ENCODE measurements around the gene TNNT1.

Gene TNNT1

DNA sequence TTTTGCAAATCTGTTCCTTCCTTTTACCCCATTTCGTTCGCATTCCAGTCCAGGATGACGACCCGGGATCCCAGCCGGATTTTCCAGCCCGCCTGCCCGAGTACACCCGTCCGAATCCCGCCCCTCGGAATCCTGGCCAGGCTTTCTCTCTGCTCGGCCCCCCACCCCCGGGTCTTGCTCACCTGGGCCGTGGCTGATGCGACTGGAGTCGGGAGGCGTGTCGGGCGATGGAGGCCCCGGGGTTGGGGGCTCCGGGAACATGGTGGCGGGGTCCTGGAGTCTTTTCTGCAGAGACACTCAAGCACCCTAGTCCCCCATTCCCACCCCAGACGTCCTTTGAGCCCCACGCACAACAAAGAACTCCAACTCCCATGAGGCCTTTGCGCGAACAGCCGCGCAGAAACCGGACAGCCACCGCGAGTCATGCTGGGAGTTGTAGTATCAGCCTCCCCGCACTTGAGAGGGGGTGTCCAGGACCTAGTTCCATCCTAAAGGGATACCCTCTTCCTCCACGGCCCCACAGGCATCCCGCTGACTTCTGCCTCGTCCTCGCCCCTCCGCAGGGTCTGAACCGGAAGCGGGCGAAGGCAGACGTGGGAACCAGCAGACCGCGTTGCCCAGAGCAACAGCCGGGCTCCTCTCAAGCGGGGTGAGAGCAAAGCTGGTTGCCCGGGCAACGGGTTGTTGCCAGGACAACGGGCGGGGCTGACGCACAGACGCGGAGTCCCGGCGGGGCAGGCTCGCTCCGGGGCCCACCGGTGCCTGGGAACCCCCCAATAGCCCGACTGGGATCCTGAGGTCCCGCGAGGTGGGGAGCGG lies 30.0 kb upstream of the TNNT1 start:
- Histone ChIP-seq H3K9me2 (replicated peaks; ENCODE audit: insufficient read depth, low read length) (no peaks in the 10 kb centered on the region), H3F3A (ENCODE audit: insufficient read depth, low read length) (no peaks in the 10 kb centered on the region), H3K27me3 (replicated peaks; ENCODE audit: insufficient read depth, low read length) (peaks cover 98% of the 10 kb centered on the region), H3K4me2 (ENCODE audit: low read depth, low read length) (peak overlapping the region; percentile 67), H3K79me2 (ENCODE audit: low read length) (no peaks in the 10 kb centered on the region), H3K27ac (ENCODE audit: low read length) (no peak overlapping the region), H3K9me3 (replicated peaks; ENCODE audit: insufficient read depth, low read length) (no peaks in the 10 kb centered on the region), H4K20me1 (ENCODE audit: insufficient read depth, low read length) (no peaks in the 10 kb centered on the region), H3K9ac (ENCODE audit: low read length) (no peak overlapping the region), H3K4me3 (ENCODE audit: low read length) (peak overlapping the region; percentile 37), H2AFZ (ENCODE audit: low read length) (no peak overlapping the region), H3K36me3 (replicated peaks; ENCODE audit: insufficient read depth, low read length) (no peaks in the 10 kb centered on the region), H3K4me1 (ENCODE audit: low read length) (peaks cover 8% of the 10 kb centered on the region; the same call in 1 of the 2 replicates)
- DNase-seq = peak; percentile 75
- TF ChIP-seq EZH2 (optimal IDR thresholded peaks at IDR 0.05; ENCODE audit: low read depth, low read length) (no peak), EZH2phosphoT487 (IDR thresholded peaks at IDR 0.05; ENCODE audit: low read length) (no peak)
- TF ChIP-seq, protein P1, sequence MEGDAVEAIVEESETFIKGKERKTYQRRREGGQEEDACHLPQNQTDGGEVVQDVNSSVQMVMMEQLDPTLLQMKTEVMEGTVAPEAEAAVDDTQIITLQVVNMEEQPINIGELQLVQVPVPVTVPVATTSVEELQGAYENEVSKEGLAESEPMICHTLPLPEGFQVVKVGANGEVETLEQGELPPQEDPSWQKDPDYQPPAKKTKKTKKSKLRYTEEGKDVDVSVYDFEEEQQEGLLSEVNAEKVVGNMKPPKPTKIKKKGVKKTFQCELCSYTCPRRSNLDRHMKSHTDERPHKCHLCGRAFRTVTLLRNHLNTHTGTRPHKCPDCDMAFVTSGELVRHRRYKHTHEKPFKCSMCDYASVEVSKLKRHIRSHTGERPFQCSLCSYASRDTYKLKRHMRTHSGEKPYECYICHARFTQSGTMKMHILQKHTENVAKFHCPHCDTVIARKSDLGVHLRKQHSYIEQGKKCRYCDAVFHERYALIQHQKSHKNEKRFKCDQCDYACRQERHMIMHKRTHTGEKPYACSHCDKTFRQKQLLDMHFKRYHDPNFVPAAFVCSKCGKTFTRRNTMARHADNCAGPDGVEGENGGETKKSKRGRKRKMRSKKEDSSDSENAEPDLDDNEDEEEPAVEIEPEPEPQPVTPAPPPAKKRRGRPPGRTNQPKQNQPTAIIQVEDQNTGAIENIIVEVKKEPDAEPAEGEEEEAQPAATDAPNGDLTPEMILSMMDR (IDR thresholded peaks at IDR 0.05; ENCODE audit: low read length) = no peak

DNA sequence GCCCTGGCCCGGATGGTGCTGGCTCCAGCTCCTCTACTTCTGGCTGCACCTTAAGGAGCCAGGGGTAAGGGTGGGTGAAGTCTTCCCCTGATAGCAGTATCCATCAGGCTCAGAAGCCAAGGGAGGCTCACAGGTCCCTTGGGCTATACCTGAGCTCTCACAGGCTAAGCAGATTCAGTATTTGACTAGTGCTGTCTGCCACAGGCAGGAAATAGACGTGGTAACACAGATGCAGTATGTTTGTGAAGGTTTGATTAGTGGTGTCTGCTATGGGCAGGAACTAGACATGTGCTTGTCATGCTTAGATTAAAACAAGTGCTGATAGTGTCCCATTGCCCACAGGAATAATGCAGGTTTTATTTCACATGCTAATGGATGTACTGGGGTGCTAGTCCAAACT lies 27.1 kb upstream of the TNNT1 start:
- H4K20me1 ChIP-seq (ENCODE audit: insufficient read depth, low read length) = no peaks in the 10 kb centered on the region
- no peak overlapping the region for H3K4me3 ChIP-seq (ENCODE audit: low read length)
- no peaks in the 10 kb centered on the region for H3K9me2 ChIP-seq (replicated peaks; ENCODE audit: insufficient read depth, low read length)
- no peak overlapping the region for H3K4me2 ChIP-seq (ENCODE audit: low read depth, low read length)
- no peaks in the 10 kb centered on the region for H3K9me3 ChIP-seq (replicated peaks; ENCODE audit: insufficient read depth, low read length)
- H2AFZ ChIP-seq (ENCODE audit: low read length) = no peak overlapping the region
- no peaks in the 10 kb centered on the region for H3K79me2 ChIP-seq (ENCODE audit: low read length)
- H3K4me1 ChIP-seq (ENCODE audit: low read length) = peaks cover 8% of the 10 kb centered on the region; the same call in 1 of the 2 replicates
- no peaks in the 10 kb centered on the region for H3K36me3 ChIP-seq (replicated peaks; ENCODE audit: insufficient read depth, low read length)
- no peak overlapping the region for H3K9ac ChIP-seq (ENCODE audit: low read length)
- peaks cover 99% of the 10 kb centered on the region for H3K27me3 ChIP-seq (replicated peaks; ENCODE audit: insufficient read depth, low read length)
- TF ChIP-seq EZH2 (optimal IDR thresholded peaks at IDR 0.05; ENCODE audit: low read depth, low read length) (no peak), EZH2phosphoT487 (IDR thresholded peaks at IDR 0.05; ENCODE audit: low read length) (no peak)
- TF ChIP-seq, protein P1 (IDR thresholded peaks at IDR 0.05; ENCODE audit: low read length) = no peak
- DNase-seq = no peak
- no peaks in the 10 kb centered on the region for H3F3A ChIP-seq (ENCODE audit: insufficient read depth, low read length)
- H3K27ac ChIP-seq (ENCODE audit: low read length) = no peak overlapping the region

DNA sequence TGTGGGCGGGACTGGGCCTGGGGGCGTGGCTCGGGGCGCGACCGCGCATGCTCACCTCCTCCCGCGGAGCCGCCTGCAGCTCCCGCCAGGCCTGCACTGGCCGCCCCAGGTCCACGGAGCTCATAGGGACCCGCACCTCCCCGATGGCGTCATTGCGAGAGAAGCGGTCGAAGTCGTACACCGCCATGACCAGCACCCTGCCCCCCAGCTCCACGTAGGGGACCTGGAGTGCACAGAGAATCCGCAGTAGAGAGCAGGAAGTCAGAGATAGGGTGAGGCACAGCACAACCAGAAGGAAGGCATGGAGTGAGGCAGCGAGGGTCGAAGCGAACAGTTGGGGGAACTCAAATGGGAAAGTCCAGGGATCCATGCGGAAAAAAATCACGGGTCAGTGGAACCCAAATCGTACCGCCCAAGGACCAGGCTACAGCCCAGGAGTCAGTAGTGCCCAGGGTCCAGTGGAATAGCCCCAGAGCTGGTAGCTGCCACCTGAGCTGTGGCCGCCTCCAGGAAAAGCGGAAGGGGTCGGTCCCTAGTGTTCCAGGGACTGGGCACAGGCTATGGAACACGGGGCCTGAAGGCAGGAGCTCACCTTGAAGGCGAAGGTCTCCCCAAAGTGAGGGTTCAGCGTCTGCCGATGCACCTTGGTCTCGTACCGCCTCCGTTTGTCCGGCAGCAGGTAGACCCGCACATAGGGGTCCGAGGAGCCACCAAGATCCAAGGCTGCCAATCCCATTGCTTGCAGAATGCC lies 26.3 kb upstream of the TNNT1 start:
- H3K36me3 ChIP-seq (replicated peaks; ENCODE audit: insufficient read depth, low read length) = no peaks in the 10 kb centered on the region
- no peaks in the 10 kb centered on the region for H3K9me3 ChIP-seq (replicated peaks; ENCODE audit: insufficient read depth, low read length)
- TF ChIP-seq, protein P1 (IDR thresholded peaks at IDR 0.05; ENCODE audit: low read length) = no peak
- TF ChIP-seq EZH2 (optimal IDR thresholded peaks at IDR 0.05; ENCODE audit: low read depth, low read length) = no peak
- TF ChIP-seq EZH2phosphoT487 (IDR thresholded peaks at IDR 0.05; ENCODE audit: low read length) = no peak
- H3K27ac ChIP-seq (ENCODE audit: low read length) = no peak overlapping the region
- H3K27me3 ChIP-seq (replicated peaks; ENCODE audit: insufficient read depth, low read length) = peaks cover 99% of the 10 kb centered on the region
- H3K4me3 ChIP-seq (ENCODE audit: low read length) = no peak overlapping the region
- H3K4me2 ChIP-seq (ENCODE audit: low read depth, low read length) = no peak overlapping the region
- no peaks in the 10 kb centered on the region for H3K9me2 ChIP-seq (replicated peaks; ENCODE audit: insufficient read depth, low read length)
- no peaks in the 10 kb centered on the region for H3K79me2 ChIP-seq (ENCODE audit: low read length)
- no peaks in the 10 kb centered on the region for H3F3A ChIP-seq (ENCODE audit: insufficient read depth, low read length)
- no peak for DNase-seq
- H3K9ac ChIP-seq (ENCODE audit: low read length) = no peak overlapping the region
- H4K20me1 ChIP-seq (ENCODE audit: insufficient read depth, low read length) = no peaks in the 10 kb centered on the region
- H3K4me1 ChIP-seq (ENCODE audit: low read length) = peaks cover 8% of the 10 kb centered on the region; the same call in 1 of the 2 replicates
- H2AFZ ChIP-seq (ENCODE audit: low read length) = no peak overlapping the region
